ENCODE data around the gene SEPTIN10.

DNA sequence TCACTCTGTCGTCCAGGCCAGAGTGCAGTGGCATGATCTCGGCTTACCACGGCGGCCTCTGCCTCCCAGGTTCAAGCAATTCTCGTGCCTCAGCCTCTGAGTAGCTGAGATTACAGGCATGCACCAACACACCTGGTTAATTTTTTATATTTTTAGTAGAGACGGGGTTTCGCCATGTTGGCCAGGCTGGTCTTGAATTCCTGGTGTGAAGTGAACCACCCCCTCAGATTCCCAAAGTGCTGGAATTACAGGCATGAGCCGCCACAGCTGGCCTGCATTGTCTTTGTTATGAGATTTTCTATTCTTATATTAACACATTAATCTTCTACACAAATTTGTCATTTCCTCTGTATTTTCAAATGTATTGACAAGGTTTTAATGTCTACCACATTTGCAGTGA is 75.2 kb downstream of the SEPTIN10 start:
- TF ChIP-seq, protein P1, sequence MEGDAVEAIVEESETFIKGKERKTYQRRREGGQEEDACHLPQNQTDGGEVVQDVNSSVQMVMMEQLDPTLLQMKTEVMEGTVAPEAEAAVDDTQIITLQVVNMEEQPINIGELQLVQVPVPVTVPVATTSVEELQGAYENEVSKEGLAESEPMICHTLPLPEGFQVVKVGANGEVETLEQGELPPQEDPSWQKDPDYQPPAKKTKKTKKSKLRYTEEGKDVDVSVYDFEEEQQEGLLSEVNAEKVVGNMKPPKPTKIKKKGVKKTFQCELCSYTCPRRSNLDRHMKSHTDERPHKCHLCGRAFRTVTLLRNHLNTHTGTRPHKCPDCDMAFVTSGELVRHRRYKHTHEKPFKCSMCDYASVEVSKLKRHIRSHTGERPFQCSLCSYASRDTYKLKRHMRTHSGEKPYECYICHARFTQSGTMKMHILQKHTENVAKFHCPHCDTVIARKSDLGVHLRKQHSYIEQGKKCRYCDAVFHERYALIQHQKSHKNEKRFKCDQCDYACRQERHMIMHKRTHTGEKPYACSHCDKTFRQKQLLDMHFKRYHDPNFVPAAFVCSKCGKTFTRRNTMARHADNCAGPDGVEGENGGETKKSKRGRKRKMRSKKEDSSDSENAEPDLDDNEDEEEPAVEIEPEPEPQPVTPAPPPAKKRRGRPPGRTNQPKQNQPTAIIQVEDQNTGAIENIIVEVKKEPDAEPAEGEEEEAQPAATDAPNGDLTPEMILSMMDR (IDR thresholded peaks at IDR 0.05), result no peak
- TF ChIP-seq POLR2A (IDR thresholded peaks at IDR 0.05), result no peak

Measured in sigmoid colon (tissue), 3 donors.